SU-DHL-6 (cell line): ENCODE results near the gene PKM.

Source experiments
- H2AFZ ChIP-seq: fragments of 200-600 bp; sonication (generic); 2 replicates; pipeline ENCODE4 v1.6.1; 2014; ENCODE audit warnings: low read depth, mild to moderate bottlenecking, moderate library complexity, mixed read lengths, antibody characterized with exemption, low read length; ENCODE audit not compliant: severe bottlenecking
- H3F3A ChIP-seq: fragments of 200-600 bp; shearing (Covaris generic); 2 replicates; pipeline ENCODE4 v1.6.0; 2016; ENCODE audit warnings: antibody characterized with exemption, mild to moderate bottlenecking; ENCODE audit not compliant: insufficient read depth
- H3K27ac ChIP-seq: fragments of 200-600 bp; sonication (generic); 2 replicates; pipeline ENCODE4 v1.5.1; 2016; ENCODE audit warnings: low read depth, mild to moderate bottlenecking, low read length, moderate library complexity, mixed read lengths
- H3K27me3 ChIP-seq: fragments of 200-600 bp; sonication (generic), shearing (Covaris generic); 2 replicates; pipeline ENCODE4 v1.6.0; 2014; ENCODE audit warnings: mild to moderate bottlenecking, low read length
- H3K36me3 ChIP-seq: fragments of 200-600 bp; sonication (generic); 2 replicates; pipeline ENCODE4 v1.6.1; 2014; ENCODE audit warnings: mild to moderate bottlenecking, low read length, mixed read lengths
- H3K4me2 ChIP-seq: fragments of 300-600, 200-600 bp; shearing (Covaris generic), sonication (generic); 2 replicates; pipeline ENCODE4 v1.6.0; 2014; ENCODE audit warnings: low read length, low read depth, mild to moderate bottlenecking; ENCODE audit not compliant: poor library complexity, severe bottlenecking
- H3K4me3 ChIP-seq: fragments of 200-600 bp; sonication (generic); 2 replicates; pipeline ENCODE4 v1.5.1; 2014; ENCODE audit warnings: antibody characterized with exemption, low read length, mild to moderate bottlenecking, mixed read lengths; ENCODE audit not compliant: insufficient read depth, poor library complexity, severe bottlenecking
- H3K79me2 ChIP-seq: fragments of 200-600 bp; sonication (generic); 2 replicates; pipeline ENCODE4 v1.6.1; 2014; ENCODE audit warnings: mild to moderate bottlenecking, low read length, moderate library complexity; ENCODE audit not compliant: insufficient read depth
- H3K9ac ChIP-seq: fragments of 200-600 bp; sonication (generic); 2 replicates; pipeline ENCODE4 v1.7.0; 2014; ENCODE audit warnings: mild to moderate bottlenecking, low read length
- H3K9me2 ChIP-seq: fragments of 200-600 bp; sonication (generic); replicated peaks from 2 replicates; pipeline ENCODE4 v1.6.1; 2014; ENCODE audit warnings: low read length; ENCODE audit not compliant: insufficient read depth
- H3K9me3 ChIP-seq: fragments of 200-600 bp; sonication (generic); 2 replicates; pipeline ENCODE4 v1.6.1; 2014; ENCODE audit warnings: low read length, mixed read lengths; ENCODE audit not compliant: insufficient read depth
- H4K20me1 ChIP-seq: fragments of 200-600 bp; sonication (generic); 2 replicates; pipeline ENCODE4 v1.6.1; 2014; ENCODE audit warnings: low read depth, mild to moderate bottlenecking, antibody characterized with exemption, low read length, moderate library complexity, mixed read lengths
- EZH2phosphoT487 ChIP-seq: fragments of 200-600 bp; sonication (generic), shearing (Covaris generic); conservative IDR thresholded peaks from 2 replicates; pipeline ENCODE4 v1.6.1; 2018; ENCODE audit warnings: mild to moderate bottlenecking, antibody characterized with exemption, low read length, moderate library complexity, mixed read lengths
- TF ChIP-seq, protein P1 (sequence below): fragments of 200-600 bp; sonication (generic); IDR thresholded peaks from one replicate; pipeline ENCODE4 v1.5.1; 2017; ENCODE audit warnings: antibody characterized with exemption, mild to moderate bottlenecking, low read length, moderate library complexity; ENCODE audit not compliant: insufficient read depth, poor library complexity, severe bottlenecking

The PKM gene

DNA sequence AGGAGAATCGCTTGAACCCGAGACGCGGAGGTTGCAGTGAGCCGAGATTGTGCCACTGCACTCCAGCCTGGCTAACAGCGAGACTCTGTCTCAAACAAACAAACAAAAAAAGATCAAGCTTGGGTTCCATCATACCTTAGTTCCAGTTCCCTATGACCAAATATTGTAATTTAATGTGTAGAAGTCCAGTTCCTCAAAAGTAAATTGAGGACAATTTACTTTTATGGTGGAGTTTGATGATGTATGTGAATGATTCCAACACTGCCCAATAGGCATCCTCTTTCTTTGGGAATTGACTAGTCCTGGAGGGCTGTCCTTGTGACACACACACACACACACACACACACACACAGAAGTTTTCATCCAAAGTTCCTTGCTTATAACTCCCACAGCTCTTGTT, 2.8 kb upstream of the PKM start:
- H3K9ac ChIP-seq: no peak overlapping the region
- H3K4me2 ChIP-seq: no peak overlapping the region
- H3K79me2 ChIP-seq: peaks cover 22% of the 10 kb centered on the region
- H3K27me3 ChIP-seq: no peaks in the 10 kb centered on the region
- peaks cover 3% of the 10 kb centered on the region; the same call in 1 of the 2 replicates for H3K36me3 ChIP-seq
- TF ChIP-seq, protein P1, sequence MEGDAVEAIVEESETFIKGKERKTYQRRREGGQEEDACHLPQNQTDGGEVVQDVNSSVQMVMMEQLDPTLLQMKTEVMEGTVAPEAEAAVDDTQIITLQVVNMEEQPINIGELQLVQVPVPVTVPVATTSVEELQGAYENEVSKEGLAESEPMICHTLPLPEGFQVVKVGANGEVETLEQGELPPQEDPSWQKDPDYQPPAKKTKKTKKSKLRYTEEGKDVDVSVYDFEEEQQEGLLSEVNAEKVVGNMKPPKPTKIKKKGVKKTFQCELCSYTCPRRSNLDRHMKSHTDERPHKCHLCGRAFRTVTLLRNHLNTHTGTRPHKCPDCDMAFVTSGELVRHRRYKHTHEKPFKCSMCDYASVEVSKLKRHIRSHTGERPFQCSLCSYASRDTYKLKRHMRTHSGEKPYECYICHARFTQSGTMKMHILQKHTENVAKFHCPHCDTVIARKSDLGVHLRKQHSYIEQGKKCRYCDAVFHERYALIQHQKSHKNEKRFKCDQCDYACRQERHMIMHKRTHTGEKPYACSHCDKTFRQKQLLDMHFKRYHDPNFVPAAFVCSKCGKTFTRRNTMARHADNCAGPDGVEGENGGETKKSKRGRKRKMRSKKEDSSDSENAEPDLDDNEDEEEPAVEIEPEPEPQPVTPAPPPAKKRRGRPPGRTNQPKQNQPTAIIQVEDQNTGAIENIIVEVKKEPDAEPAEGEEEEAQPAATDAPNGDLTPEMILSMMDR: no peak
- no peak for TF ChIP-seq EZH2phosphoT487
- H3K9me2 ChIP-seq: no peaks in the 10 kb centered on the region
- no peak overlapping the region for H3K27ac ChIP-seq
- no peak overlapping the region for H2AFZ ChIP-seq
- no peaks in the 10 kb centered on the region for H3K9me3 ChIP-seq
- H3F3A ChIP-seq: peaks cover 37% of the 10 kb centered on the region
- H4K20me1 ChIP-seq: no peaks in the 10 kb centered on the region; the same call in 1 of the 2 replicates
- H3K4me3 ChIP-seq: no peak overlapping the region

DNA sequence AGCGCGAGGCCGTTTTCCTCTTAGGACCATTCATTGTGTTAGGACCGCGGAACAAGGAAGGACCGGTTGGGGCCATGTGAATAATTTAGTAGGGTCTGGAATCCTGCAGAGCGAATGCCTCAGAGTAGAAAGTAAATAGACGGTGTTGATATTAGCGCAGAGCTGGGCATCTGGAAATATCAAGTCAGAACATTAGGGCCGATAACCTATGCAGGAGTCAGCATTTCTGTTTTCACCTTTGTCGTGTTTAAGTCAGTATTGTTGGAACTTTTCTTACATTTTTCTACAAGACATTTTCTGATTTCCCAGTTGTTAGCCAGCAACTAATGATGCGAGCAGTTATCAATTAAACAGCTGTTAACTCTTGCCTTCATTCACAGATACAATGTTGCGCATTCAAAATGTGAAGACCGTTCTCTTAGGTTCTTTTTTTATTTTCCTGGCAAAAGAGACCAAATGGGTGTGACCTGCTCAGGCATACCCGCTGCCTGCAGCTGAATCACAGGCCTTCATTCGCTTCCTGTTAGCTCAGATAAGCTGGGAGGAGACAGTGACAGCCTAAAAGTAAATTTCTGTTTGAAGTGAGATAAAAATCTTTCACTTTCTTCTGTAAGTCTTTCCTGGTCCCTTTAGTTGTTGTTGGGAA, 966 bp upstream of the PKM start:
- H2AFZ ChIP-seq: peak overlapping the region; percentile 83
- H3F3A ChIP-seq: peaks cover 53% of the 10 kb centered on the region
- TF ChIP-seq, protein P1: no peak
- TF ChIP-seq EZH2phosphoT487: no peak
- peak overlapping the region; percentile 71 for H3K4me2 ChIP-seq
- H3K9ac ChIP-seq: peak overlapping the region; percentile 98
- H3K79me2 ChIP-seq: peaks cover 40% of the 10 kb centered on the region
- H3K4me3 ChIP-seq: peak overlapping the region; percentile 97
- H3K27me3 ChIP-seq: no peaks in the 10 kb centered on the region
- peaks cover 3% of the 10 kb centered on the region; the same call in 1 of the 2 replicates for H3K36me3 ChIP-seq
- no peaks in the 10 kb centered on the region for H3K9me3 ChIP-seq
- H3K9me2 ChIP-seq: no peaks in the 10 kb centered on the region
- peak overlapping the region; percentile 52 for H3K27ac ChIP-seq
- no peaks in the 10 kb centered on the region; the same call in 1 of the 2 replicates for H4K20me1 ChIP-seq

DNA sequence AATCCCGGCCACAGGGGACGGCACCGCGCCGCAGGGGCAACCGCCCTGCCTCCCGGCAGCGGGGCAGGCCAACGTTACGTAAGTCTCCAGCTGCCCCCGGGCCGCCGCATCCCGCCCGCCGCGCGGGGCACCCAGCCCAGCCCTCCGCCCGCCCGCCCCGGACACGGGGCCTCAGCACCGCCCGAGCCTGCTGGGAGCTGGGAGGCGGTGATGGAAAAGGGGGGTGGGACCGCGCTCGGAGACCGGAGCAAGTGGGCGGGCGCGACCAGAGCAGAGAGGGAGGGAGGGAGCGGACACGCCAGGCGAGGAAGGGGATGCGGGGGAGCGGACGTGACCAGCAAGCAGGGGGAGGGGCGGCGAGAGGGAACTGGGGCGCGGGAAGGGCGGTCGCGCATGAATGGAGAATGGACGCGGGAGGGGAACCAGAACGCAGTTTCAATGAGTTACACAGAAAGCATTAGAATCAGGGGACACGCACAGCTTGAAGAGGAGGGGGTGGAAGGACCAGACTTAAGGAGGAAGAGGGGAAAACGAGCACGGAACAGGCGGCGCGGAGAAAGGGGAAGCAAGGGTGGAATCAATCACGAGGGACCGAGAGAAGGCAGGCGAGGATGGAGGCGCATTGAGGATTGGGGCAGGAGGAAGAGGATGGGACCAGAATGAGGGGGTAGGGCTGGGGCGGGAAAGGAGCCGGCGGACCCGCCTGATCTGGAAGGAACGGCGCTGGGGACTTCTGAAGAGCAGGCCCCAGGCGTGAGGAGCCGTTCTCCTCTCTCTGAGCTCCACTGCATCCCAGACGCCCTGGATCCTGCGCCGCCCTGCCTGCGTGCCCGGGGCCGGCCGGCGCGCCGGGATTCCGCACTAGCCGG, 559 bp downstream of the PKM start:
- H3K79me2 ChIP-seq: peaks cover 55% of the 10 kb centered on the region

More for the DNA sequence above, 559 bp downstream of the PKM start:
- H3K36me3 ChIP-seq: peaks cover 3% of the 10 kb centered on the region; the same call in 1 of the 2 replicates
- no peaks in the 10 kb centered on the region for H3K9me3 ChIP-seq
- no peak for TF ChIP-seq EZH2phosphoT487
- TF ChIP-seq, protein P1: no peak
- peak overlapping the region; percentile 98 for H3K9ac ChIP-seq
- no peaks in the 10 kb centered on the region for H3K27me3 ChIP-seq
- no peak overlapping the region for H2AFZ ChIP-seq
- H3F3A ChIP-seq: peaks cover 61% of the 10 kb centered on the region
- H3K9me2 ChIP-seq: no peaks in the 10 kb centered on the region
- peak overlapping the region; percentile 93 for H3K27ac ChIP-seq
- peaks cover 7% of the 10 kb centered on the region for H4K20me1 ChIP-seq
- H3K4me3 ChIP-seq: peak overlapping the region; percentile 97
- H3K4me2 ChIP-seq: peak overlapping the region; percentile 88
